ENCODE results near the gene PARD3B. TPM values are rescaled to one million over a fixed set of nuclear protein-coding genes. Genes with fewer than 3 reads are reported as not detected.

PARD3B gene
- polyA plus RNA-seq, 3 donors = not detected

DNA sequence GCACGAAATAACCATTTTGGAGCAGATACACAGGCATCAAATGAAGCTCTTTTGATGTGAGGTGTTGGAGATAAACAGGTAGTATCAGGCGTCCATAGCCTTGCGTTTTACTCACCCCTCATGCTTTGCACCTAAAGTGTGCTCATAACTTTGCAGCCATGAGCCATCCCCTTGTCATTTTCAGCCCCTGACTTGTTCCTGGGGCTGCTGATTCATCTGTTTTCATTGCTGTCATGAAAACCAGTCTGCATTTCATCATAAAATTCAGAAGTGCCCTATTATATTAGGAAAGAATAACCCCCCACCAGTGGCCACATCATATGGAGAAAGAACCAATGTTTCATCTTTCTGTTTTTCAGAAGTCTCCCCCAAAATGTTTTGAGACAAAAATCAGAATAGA is 807.3 kb downstream of the PARD3B start:
- Mint-ChIP-seq H3K36me3 (no peaks in the 10 kb centered on the region), H3K9me3 (peaks cover 0 to 5% (median 2%) of the 10 kb centered on the region in 7 donors), H3K27ac (no peak overlapping the region), H3K27me3 (ENCODE audit: low read depth in 3 of 3) (peaks cover 0 to 3% (median 2%) of the 10 kb centered on the region in 3 donors), H3K4me1 (peaks cover 7% of the 10 kb centered on the region), H3K4me3 (no peak overlapping the region)
- TF ChIP-seq, protein P1, sequence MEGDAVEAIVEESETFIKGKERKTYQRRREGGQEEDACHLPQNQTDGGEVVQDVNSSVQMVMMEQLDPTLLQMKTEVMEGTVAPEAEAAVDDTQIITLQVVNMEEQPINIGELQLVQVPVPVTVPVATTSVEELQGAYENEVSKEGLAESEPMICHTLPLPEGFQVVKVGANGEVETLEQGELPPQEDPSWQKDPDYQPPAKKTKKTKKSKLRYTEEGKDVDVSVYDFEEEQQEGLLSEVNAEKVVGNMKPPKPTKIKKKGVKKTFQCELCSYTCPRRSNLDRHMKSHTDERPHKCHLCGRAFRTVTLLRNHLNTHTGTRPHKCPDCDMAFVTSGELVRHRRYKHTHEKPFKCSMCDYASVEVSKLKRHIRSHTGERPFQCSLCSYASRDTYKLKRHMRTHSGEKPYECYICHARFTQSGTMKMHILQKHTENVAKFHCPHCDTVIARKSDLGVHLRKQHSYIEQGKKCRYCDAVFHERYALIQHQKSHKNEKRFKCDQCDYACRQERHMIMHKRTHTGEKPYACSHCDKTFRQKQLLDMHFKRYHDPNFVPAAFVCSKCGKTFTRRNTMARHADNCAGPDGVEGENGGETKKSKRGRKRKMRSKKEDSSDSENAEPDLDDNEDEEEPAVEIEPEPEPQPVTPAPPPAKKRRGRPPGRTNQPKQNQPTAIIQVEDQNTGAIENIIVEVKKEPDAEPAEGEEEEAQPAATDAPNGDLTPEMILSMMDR (IDR thresholded peaks at IDR 0.05) = no peak
- no peak overlapping the region for H3K4me2 ChIP-seq (replicated peaks; ENCODE audit: extremely low read depth, low read length, poor library complexity, severe bottlenecking)
- H4K20me1 ChIP-seq (ENCODE audit: insufficient read depth, low read length) = no peaks in the 10 kb centered on the region
- DNase-seq = no peak
- WGBS (ENCODE audit: insufficient coverage) = 100% methylated on average over 1 of the region's 3 CpGs
- H3K9me3 ChIP-seq (replicated peaks in 1 of 2; ENCODE audit: control insufficient read depth in 1 of 2, insufficient read depth in 1 of 2, low read length in 2 of 2) = no peaks in the 10 kb centered on the region
- H3K4me1 ChIP-seq (ENCODE audit: control insufficient read depth in 1 of 2, insufficient read depth in 2 of 2, low read length in 2 of 2) = no peaks in the 10 kb centered on the region
- no peaks in the 10 kb centered on the region for H3K36me3 ChIP-seq (replicated peaks in 1 of 2; ENCODE audit: control insufficient read depth in 1 of 2, insufficient read depth in 2 of 2, low read length in 2 of 2)
- H3K4me3 ChIP-seq (replicated peaks in 1 of 3; ENCODE audit: low read depth in 2 of 3, low read length in 3 of 3) = no peak overlapping the region
- no peaks in the 10 kb centered on the region for H3K27me3 ChIP-seq (ENCODE audit: control insufficient read depth in 2 of 2, insufficient read depth in 2 of 2, low read length in 2 of 2)
- H3K27ac ChIP-seq (ENCODE audit: low read depth in 1 of 2, low read length in 2 of 2) = no peak overlapping the region
- intact Hi-C loops (cut with micrococcal nuclease) = no loop called here
- H2AFZ ChIP-seq (ENCODE audit: insufficient read depth, low read depth, low read length, poor library complexity, severe bottlenecking) = no peak overlapping the region
- H3K79me2 ChIP-seq (ENCODE audit: insufficient read depth, low read length) = no peaks in the 10 kb centered on the region
- no peak overlapping the region for H3K9ac ChIP-seq (ENCODE audit: insufficient read depth, low read length, poor library complexity, severe bottlenecking)

DNA sequence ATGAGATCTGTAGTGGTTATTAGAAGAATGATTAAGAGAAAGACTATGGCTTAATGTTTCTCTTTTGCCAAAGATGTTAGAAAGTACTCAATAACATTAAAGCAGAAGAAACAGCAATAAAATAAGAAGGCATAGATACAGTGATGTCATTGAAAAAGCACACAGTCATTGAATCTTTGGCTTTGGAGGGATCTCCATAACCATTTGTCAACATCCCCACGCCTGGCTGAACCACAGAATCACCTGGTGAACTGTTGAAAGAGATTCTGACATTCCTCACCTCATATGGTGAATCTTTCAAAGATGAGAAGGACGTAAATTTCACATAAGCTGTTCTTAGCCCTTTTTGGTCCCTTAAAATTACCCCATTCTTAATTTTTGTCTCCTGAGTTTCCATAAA is 812.5 kb downstream of the PARD3B start:
- Histone ChIP-seq H3K27me3 (ENCODE audit: control insufficient read depth in 2 of 2, insufficient read depth in 2 of 2, low read length in 2 of 2) (no peaks in the 10 kb centered on the region), H3K9ac (ENCODE audit: insufficient read depth, low read length, poor library complexity, severe bottlenecking) (no peak overlapping the region), H2AFZ (ENCODE audit: insufficient read depth, low read depth, low read length, poor library complexity, severe bottlenecking) (no peak overlapping the region), H3K4me2 (replicated peaks; ENCODE audit: extremely low read depth, low read length, poor library complexity, severe bottlenecking) (no peak overlapping the region), H3K9me3 (replicated peaks in 1 of 2; ENCODE audit: control insufficient read depth in 1 of 2, insufficient read depth in 1 of 2, low read length in 2 of 2) (no peaks in the 10 kb centered on the region), H3K36me3 (replicated peaks in 1 of 2; ENCODE audit: control insufficient read depth in 1 of 2, insufficient read depth in 2 of 2, low read length in 2 of 2) (no peaks in the 10 kb centered on the region), H3K27ac (ENCODE audit: low read depth in 1 of 2, low read length in 2 of 2) (no peak overlapping the region), H3K4me1 (ENCODE audit: control insufficient read depth in 1 of 2, insufficient read depth in 2 of 2, low read length in 2 of 2) (no peaks in the 10 kb centered on the region), H3K79me2 (ENCODE audit: insufficient read depth, low read length) (no peaks in the 10 kb centered on the region), H3K4me3 (replicated peaks in 1 of 3; ENCODE audit: low read depth in 2 of 3, low read length in 3 of 3) (no peak overlapping the region), H4K20me1 (ENCODE audit: insufficient read depth, low read length) (no peaks in the 10 kb centered on the region)
- WGBS (ENCODE audit: insufficient coverage) = no CpG with 5 or more reads among the region's 2 CpGs
- DNase-seq = no peak
- Mint-ChIP-seq H3K36me3 (no peaks in the 10 kb centered on the region), H3K9me3 (peaks cover 0 to 7% (median 2%) of the 10 kb centered on the region in 7 donors), H3K27ac (no peak overlapping the region), H3K27me3 (ENCODE audit: low read depth in 3 of 3) (peaks cover 0 to 3% (median 0%) of the 10 kb centered on the region in 3 donors), H3K4me3 (no peak overlapping the region), H3K4me1 (no peaks in the 10 kb centered on the region)
- intact Hi-C loops (cut with micrococcal nuclease) = no loop called here
- TF ChIP-seq, protein P1 (IDR thresholded peaks at IDR 0.05) = no peak

Measured in CD14-positive monocyte (primary cell).